ENCODE data around the gene HSD17B1.

GRCh38 chr17:42536372-42537155 is 16.2 kb upstream of the HSD17B1 start:
- TF ChIP-seq CTCF (IDR thresholded peaks at IDR 0.05), result no peak
- TF ChIP-seq POLR2A (IDR thresholded peaks at IDR 0.05), result no peak
- peak in 3 of 4 donors; percentile 40 to 47 (median 46) for TF ChIP-seq POLR2AphosphoS5 (IDR thresholded peaks at IDR 0.05)

Data from sigmoid colon (tissue), 4 donors.